RCC 7860 (cell line): ENCODE results near the gene TSPYL1.
"Not testable (repeated sequence)": the region's sequence is repeated elsewhere in the genome, so short reads cannot be mapped to it uniquely, and the experiment has no call there.

ENCODE experiments used
- DNase-seq: peaks from one replicate; pipeline ENCODE4 v3.0.0-alpha.2; 2015; ENCODE audit warnings: low spot score
- FAIRE-seq: peaks from 2 replicates; lab custom pipeline; 2012; peaks lifted over from hg19 to GRCh38; lab: Jason Lieb, UNC

TSPYL1 gene

DNA sequence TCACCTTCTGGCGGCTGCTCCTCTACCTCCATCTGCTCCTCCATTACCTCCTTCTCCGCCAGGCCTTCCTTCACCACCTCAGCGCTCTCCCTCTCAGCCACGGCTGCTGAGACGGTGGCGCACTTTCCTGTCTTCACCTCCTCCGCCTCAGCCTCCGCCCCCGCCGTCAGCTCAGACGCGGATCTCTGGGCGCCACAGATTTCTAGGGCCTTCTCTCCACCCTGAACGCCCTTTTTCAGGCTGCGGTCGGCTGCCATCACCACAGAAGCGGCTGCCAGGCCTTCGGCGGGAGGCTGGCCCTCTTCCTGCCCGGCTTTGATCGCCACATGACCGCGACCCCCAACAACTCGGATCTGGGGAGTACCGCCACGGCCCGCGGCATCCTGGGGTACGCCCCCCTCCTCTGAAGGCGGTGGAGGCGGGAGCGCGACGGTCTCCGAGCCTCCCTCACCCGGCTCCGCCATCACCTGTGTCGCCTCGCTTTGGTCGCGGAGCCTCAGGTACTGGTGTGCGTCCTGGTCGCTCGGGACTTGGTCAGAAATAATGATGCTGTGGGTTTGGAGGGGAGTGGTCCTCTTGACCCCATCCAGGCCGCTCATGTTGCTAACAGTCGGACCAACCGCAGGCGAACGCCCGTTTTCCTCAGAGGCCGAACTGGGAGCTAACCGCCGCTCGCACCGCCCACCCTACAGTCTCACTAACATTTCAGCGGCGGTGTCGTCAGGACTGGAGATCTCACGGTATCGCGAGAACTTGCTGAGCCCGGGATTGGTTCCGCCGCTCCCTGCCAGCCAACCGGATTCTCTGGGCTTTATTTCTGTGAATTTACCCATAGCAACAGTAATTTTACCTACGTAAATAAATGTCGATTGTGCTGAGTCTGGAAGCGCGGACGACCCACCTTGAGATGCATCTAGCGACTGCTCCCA, at the start of gene TSPYL1:
Gene TSPYL1 (minus strand): TSS at position 699 of the 929 bp plus-strand sequence. CDS start 100 bp downstream, at position 599.
- DNase-seq (peak; percentile 91), FAIRE-seq (peak; percentile 79)

DNA sequence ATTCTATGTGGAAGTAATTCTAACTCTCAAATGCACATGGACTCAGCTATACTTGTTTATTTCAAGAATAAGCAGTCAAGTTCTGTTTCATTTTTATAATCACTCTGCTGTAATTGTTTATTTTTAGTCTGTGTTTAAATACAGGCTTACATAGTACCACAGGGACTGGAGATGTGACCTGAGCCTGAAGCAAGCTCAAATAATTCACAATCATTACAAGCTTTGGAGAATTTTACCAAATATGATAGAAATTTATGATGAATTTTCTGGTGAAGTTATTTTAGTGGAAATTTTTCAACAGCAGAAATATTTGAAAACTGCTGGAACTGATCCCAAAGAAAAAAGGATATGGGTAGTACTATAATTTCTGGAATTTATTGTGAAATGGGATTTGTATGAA, 49.4 kb upstream of the TSPYL1 start:
- FAIRE-seq (no peak), DNase-seq (no peak)

DNA sequence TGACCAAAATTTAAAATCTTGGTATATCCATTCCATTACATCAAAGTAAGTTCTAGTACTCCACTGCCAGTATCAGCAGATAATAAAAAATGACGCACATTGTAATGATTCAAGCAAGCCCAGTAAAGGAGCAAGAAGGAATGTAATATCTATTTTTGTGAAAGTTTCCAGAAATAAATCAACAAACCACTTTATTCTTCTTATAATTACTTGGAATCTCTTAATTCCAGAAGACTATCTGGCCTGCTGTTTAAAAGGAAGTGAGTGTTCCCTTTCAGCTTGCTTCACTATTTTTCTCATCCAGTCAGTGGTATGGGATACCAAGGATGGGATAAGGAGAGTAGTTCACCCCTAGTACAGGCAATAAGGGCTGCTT, 48.8 kb upstream of the TSPYL1 start:
- FAIRE-seq (no peak), DNase-seq (no peak)

DNA sequence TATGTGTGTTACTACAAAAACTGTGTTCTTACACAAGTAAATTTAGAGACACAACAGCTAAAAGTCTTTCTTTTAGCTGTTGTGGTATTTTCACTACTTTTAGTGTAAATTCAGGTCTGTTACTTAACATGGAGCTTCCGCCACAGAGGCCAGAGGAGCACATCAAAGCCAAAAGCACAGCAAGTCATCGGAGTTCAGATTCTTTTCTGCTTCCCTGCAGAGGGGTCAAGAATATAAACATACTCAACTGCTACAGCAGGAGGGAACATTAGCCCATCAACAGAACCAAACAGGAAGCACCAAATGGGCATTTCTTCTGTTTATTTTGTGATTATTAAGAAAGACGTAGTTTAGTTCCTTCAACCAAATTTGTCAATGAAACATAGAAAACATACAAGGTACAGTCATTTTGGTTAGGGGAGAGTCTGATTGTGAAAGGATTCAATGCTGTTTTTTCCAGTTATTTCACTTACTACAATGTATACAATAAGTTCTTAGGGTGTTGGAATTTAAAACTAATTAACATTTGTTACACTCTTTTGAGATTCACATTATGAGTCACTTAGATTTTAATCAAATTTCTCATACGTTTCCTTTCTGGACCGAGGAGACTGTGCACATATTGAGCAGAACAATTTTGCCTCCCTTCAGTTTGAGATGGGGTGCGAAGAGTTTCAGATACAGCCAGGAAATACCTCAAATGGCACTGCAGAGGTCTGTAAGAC, 48.2 kb upstream of the TSPYL1 start:
- DNase-seq: no peak
- no peak for FAIRE-seq

DNA sequence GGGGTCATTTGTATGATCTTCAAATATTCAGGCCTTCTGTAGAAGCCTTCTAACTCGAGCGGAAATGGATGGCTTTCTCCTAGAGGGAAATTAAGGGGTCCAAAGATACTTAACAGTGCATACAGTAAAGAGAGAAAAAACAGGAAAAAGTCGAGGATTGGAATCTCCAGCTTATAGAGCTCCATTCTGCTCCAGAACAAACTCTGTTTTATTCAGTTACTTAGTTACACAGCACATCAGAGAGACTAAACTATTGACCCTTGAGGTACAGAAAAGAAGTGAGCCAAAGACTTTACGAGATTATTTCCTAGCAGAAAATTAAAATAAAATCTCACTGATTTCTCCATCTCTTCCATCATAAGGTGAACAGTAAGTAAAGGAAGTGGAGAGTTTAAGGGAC, 47.3 kb upstream of the TSPYL1 start:
- DNase-seq: no peak
- FAIRE-seq: no peak

DNA sequence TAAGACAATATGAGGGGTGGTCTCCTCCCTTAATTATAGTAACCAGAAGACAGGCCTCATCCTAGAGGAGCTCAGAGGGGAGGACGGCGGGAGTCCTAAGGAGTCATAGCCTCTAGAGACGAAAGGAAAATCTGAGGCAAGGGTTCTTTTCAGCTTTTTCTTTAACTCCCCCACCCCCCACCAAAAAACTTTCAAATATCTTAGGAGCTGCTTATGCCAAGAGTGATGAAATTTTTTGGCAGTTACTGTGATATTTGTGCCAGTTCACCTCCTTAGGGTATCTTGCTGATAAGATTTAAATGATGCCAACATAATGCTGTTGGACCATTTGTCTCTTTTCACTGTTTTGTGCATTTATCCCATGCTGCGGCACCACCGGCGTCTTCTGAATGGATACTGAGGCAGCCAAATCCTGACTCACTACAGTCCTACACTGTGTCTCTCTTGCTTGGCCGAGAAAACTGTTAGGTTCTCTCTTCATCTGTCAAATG, 46.5 kb upstream of the TSPYL1 start:
- FAIRE-seq: no peak
- no peak for DNase-seq

DNA sequence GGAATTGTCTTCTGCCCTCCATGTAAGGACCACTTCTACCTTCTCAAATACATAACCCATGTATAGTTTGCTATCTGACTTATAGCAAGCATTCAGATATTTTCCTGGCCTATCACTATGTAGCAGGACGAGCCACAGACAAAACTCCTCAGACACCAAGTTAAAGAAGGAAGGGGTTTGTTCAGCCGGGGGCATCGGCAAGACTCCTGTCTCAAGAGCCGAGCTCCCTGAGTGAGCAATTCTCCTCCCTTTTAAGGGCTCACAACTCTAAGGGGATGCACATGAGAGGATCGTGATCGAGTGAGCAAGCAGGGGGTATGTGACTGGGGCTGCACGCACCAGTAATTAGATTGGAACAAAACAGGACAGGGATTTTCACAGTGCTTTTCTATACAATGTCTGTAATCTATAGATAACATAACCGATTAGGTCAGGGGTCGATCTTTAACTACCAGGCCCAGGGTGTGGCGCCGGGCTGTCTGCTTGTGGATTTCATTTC, 46.0 kb upstream of the TSPYL1 start:
- FAIRE-seq, DNase-seq: not testable (repeated sequence)

DNA sequence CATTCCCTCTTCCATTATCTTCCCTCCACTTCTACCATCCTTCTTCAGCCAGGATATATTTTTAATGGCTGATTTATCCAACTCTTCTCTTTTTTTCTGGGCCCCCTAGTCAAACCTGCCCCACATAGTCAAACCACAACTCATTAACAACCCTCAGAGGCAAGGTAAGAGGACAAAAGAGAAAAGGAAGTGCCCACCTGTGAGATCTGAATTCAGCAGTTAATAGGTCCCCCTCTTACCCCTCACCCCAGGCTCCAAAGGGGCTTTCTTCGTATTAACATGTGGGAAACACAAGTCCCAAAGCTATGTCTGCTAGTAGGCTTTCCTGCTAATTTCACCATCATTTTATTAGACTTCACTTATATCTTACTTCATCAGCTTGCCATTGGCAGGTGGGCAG, 44.1 kb upstream of the TSPYL1 start:
- DNase-seq (no peak), FAIRE-seq (no peak)

DNA sequence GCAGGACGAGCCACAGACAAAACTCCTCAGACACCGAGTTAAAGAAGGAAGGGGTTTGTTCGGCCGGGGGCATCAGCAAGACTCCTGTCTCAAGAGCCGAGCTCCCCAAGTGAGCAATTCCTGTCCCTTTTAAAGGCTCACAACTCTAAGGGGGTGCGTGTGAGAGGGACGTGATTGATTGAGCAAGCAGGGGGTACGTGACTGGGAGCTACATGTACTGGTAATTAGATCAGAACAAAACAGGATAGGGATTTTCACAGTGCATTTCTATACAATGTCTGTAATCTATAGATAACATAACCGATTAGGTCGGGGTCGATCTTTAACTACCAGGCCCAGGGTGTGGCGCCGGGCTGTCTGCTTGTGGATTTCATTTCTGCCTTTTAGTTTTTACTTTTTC, 42.2 kb upstream of the TSPYL1 start:
- DNase-seq, FAIRE-seq: not testable (repeated sequence)

DNA sequence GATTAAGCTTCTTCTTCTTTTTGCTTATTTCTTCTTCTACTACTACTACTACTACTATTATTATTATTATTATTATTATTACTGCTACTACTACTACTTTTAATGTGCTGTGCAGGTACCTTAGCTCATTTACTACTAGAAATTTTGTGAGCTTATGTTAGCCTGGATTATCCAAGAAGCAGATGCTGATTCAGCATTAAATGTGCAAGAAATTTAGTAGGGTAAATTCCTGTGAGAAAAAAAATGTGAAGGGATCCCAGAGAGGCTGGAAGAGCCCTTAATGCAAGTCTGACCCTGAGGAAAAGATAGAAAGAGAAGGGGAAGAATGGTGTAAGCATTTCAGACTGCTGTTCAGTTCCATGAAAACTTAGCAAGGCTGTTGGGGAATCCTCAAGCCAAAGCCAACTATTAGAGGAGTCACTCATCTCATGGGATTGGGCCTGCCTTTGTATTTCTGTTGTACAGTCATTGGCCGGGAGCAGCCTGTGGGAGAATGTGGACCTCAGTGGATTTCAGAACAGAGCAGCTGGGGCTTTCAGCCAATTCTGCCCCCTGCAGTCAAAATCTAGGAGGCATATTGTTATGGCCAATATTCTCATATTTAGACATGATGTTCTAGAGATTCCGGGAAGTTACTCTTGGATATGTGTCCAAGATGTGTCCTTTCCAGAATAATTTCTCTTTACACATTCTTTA, 37.2 kb upstream of the TSPYL1 start:
- FAIRE-seq (no peak), DNase-seq (no peak)

DNA sequence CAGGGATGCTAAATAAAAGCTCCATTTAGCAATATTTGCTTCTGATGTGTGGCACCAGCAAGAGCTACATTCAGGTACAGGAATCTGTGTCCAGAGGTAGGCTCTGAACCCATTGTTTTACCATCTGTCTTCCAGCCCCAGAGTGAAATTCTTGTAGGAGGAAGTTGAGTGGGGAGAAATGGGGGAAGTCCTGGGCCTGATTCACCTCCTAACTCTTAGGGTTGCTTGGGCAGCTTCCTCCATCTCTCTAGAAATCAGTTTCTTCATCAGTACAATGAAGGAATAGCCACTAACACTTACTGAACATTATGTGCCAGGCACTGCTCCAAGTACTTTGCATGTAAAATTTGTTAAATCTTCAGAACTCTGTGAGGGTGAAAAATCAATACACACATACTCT, 35.1 kb upstream of the TSPYL1 start:
- FAIRE-seq (no peak), DNase-seq (no peak)

DNA sequence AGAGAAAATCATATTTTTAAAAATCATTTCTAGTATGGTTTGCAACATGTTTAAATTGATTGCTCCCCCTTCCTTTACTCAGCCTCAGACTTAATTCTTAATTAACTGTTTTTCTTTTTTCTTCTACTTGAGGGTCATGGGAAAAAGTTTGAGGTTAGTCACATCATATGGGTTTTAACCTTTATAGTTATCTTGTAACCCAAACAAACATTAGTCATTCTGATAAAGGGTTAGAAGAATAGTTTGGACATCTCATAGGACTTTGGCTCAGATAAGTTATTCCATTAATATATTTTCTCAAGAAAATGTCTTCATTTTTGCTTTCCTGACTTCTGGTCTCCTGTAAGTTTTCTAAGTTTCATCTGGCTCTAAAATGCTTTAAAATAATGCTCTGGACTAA, 34.5 kb upstream of the TSPYL1 start:
- DNase-seq: no peak
- FAIRE-seq: peak; percentile 51

DNA sequence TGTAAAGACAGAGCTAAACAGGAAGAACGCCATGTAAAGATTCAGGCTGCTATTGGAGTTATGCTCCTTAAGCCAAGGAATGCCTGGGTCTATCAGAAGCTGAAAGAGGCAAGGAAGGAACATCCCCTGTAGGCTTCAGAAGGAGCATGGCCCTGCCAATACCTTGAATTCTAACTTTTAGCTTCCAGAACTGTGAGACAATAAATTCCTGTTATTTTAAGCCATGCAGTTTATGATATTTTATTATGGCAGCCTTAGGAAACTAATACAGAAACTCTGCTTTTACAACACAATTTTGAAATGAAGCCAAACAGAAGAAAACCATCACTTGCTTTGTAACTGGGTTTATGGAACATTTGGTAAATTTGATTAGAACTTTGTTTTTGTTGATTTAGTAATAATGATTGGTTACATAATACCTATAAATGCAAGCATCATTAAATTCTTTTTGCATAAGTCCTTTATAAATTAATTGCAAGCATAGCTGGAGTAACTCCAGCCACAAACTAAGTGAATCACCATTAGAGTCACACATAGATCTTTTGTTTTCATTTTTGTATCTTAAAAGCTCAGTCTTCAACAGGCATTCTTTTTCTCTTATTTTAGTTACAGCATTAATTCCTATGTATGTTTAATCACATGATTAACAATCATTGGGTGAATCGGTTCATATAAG, 33.5 kb upstream of the TSPYL1 start:
- DNase-seq: no peak

DNA sequence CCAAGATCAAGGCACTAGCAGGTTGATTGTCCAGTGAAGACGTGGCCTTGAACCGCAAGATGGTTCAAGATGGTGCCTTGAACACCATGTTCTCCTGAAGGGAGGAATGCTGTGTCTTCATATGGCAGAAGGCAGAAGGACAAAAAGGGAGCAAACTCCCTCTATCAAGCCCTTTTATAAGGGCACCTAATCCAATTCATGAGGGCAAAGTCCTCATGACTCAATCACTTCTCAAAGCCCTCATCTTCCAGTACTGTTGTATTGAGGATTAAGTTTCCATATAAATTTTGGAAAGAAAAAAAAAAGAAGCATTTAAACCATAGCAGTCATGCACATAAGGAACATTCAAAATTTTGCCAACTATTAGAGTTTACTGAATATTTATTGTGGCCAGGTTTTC, 29.9 kb upstream of the TSPYL1 start:
- FAIRE-seq: no peak
- no peak for DNase-seq

More for the DNA sequence above, 33.5 kb upstream of the TSPYL1 start:
- FAIRE-seq: no peak

DNA sequence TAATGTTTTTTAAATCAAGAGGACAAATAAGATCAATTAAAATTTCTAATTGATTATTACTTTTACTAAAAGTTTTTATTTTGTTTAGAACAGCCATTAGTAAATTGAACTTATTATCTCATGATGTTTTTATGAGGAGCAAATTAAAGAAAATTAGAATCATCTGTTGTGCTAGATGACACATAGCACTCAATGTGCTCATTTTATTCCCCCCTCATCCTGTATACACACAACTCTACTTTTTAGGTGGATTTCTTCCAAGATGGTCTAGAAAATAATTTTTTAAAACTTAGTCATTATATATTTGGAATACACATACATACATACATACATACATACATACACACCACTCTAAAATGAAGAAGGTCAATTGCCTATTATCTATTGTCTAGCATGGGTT, 29.3 kb upstream of the TSPYL1 start:
- no peak for FAIRE-seq

DNA sequence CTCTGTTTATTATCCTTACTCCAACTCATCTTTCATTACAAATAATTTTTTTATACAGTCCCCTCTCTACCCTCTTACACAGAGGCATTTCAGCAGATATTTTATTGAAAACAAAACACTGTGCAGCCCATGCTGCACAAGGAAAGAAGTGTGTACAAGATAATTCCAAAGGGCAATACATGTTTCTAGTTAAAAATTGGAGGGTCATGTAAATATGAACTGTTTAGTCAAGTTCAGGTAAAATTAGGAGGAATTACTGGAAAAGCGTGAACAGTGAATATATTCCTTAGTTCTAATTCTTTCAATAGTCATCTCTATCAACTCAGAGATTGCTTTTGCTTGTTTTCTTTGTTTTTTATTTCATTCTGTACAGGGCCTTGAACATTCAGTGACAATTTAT, 27.9 kb upstream of the TSPYL1 start:
- DNase-seq (no peak), FAIRE-seq (no peak)

More for the DNA sequence above, 29.3 kb upstream of the TSPYL1 start:
- DNase-seq: no peak

DNA sequence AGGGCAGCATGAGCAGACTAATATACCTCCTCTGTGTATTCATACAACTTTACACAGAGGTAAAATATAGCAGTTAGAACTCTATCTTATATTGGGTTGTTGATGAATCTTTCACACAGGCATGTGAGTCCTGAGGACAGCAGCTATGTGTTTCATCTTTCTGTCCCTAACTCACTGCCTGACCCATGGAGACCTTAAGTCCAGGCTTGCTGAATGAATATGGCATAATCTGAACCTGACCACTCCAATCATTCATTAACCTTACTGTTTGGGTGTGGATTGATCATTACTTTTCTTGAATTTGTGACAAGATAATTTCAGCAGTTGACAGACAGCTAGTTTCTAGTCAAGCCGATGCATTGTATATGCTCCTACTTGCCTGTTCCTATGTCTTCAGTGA, 27.3 kb upstream of the TSPYL1 start:
- FAIRE-seq (no peak), DNase-seq (no peak)

DNA sequence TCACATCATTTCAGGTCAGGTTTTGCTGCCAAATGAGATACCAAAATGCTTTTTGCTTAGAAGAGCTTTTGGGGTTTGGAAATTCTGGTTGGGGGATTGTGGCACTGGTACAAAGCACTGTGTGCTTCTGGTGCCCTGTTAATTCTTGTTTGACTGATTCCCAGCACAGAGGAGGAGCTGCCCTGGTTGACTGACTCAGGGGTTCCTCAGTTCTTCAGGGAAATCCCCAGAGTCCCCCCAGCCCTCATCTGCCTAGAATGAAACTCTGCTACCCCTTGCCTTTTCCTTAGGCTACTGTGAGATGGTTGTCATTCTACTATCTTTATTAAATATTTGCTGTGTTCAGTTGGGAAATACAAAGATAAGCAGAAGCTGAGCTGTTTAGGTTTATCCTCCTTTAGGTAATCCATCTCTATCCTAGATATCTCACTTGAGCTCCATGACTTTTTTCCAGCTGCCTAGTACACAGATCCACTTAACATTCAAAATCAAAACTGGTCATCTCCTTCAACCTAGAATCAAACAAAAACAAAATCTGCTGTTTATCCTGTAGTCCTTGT, 24.9 kb upstream of the TSPYL1 start:
- FAIRE-seq (no peak), DNase-seq (no peak)

DNA sequence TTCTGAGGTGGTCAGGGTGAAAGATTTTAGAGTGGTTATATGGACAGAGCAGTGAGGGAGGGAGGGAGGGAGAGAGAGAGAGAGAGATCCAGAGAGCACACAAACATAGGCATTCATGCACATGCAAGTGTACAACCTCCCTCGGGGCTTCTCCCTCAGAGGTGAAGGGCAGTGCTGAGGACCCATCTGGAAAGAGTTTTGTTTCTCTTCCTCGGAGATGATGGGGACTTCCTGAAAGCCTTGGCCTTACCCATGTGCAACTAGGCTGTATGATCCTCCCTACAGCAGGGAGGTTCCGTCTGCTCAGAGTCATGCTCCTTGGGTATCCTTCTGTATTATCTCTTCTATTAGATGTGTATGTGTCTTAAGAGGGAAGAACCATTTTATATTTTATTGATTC, 21.4 kb upstream of the TSPYL1 start:
- DNase-seq: no peak
- no peak for FAIRE-seq

DNA sequence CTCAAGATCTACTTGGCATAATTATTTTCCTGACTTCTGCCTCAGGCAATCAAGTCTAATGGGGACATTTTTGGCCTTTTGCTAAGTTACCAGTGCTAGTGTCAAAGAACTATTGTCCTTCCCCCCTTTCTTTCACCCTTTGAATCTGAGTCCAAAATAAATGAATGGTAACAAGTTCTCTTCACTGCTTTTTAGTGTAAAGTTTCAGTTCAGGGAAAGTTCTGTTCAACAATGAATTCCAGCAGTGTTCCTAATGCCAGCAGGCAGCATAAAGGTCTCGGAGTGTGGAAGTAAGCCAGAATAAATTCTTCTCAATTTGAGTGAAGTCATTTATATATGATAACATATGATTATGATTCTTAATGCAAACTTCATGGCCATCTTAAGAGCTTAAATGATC, 20.8 kb upstream of the TSPYL1 start:
- FAIRE-seq (no peak), DNase-seq (no peak)
